ENCODE measurements around the gene FOXB1. TPM values are rescaled to one million over a fixed set of nuclear protein-coding genes. Genes with fewer than 3 reads are reported as not detected.

FOXB1 gene
- total RNA-seq, 1 donor from 2014 or later = not detected

- no peak for DNase-seq
- Mint-ChIP-seq H3K27ac (ENCODE audit: unreplicated experiment) (no peak overlapping the region), H3K9me3 (ENCODE audit: unreplicated experiment) (peaks cover 6% of the 10 kb centered on the region), H3K4me1 (ENCODE audit: low read depth, unreplicated experiment) (peaks cover 14% of the 10 kb centered on the region), H3K36me3 (ENCODE audit: unreplicated experiment) (no peaks in the 10 kb centered on the region), H3K27me3 (ENCODE audit: unreplicated experiment) (peaks cover 46% of the 10 kb centered on the region), H3K4me3 (ENCODE audit: unreplicated experiment) (peak overlapping the region; percentile 36)
- TF ChIP-seq, protein P1, sequence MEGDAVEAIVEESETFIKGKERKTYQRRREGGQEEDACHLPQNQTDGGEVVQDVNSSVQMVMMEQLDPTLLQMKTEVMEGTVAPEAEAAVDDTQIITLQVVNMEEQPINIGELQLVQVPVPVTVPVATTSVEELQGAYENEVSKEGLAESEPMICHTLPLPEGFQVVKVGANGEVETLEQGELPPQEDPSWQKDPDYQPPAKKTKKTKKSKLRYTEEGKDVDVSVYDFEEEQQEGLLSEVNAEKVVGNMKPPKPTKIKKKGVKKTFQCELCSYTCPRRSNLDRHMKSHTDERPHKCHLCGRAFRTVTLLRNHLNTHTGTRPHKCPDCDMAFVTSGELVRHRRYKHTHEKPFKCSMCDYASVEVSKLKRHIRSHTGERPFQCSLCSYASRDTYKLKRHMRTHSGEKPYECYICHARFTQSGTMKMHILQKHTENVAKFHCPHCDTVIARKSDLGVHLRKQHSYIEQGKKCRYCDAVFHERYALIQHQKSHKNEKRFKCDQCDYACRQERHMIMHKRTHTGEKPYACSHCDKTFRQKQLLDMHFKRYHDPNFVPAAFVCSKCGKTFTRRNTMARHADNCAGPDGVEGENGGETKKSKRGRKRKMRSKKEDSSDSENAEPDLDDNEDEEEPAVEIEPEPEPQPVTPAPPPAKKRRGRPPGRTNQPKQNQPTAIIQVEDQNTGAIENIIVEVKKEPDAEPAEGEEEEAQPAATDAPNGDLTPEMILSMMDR (IDR thresholded peaks at IDR 0.05; ENCODE audit: partially characterized antibody, unreplicated experiment) = no peak
Measured at GRCh38 chr15:59998950-59999611, 5.0 kb upstream of the FOXB1 start.

DNA sequence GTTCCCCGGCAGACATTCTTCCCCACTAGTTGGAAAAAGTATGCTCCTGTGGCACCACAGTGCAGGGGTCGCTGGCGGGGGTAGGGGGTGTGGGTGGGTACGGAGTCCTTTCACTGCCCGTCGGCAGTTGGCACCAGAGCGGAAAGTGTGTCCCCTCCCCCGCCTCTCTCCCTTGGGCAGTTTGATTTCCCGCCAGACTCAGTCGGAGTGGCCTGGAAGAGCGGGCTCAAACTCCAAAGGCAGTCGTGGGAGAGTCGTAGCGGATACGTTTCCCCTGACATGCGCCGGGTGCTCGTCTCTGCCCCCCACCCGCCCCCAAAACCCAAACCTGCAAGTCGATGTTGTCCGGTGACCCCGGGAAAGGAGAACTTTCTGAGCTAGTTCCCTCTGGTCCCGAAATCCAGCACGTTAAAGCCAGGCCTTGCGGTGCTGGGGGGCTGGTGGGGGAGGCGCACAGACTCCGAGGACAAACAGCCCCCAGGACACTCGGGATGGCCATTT, 4.4 kb upstream of the FOXB1 start:
- Mint-ChIP-seq H3K4me1 (ENCODE audit: low read depth, unreplicated experiment) (peaks cover 9% of the 10 kb centered on the region), H3K27me3 (ENCODE audit: unreplicated experiment) (peaks cover 44% of the 10 kb centered on the region), H3K36me3 (ENCODE audit: unreplicated experiment) (no peaks in the 10 kb centered on the region), H3K27ac (ENCODE audit: unreplicated experiment) (no peak overlapping the region), H3K9me3 (ENCODE audit: unreplicated experiment) (peaks cover 6% of the 10 kb centered on the region), H3K4me3 (ENCODE audit: unreplicated experiment) (peak overlapping the region; percentile 36)
- TF ChIP-seq, protein P1 (IDR thresholded peaks at IDR 0.05; ENCODE audit: partially characterized antibody, unreplicated experiment) = no peak
- no peak for DNase-seq

DNA sequence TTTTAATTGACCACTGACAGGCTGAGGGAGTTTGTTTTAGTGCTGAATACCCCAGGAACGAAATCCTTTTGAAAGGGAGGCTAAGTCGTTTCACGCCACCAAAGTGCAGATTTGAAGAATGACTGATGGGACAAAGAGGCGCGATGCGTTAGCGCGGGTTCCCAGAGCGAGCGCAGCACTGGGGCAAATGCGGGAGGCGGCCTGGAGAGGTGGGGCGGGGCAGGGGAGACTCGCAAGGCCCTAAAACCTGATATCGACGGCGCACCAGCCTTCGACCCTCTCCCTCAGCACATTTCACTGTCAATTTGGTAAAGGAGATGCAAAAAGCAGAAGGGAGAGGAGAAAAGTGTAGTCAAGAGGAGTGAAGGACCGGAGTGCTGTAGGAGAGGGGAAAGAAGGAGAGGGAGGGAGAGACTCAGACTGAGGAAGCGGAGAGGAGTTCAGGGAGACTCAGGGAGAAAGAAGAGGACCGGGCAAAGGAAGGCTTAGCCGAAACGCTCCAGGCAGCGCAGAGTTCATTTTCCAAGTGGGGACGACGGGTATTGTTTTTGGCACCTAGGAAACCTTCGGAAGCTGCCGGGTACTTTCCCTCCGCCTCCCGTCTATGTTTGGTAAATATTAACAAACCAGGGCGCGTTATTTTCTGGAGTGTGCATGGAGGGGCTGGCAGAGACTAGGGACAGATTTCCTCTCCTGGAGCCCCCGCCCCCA, 3.8 kb upstream of the FOXB1 start:
- H3K27me3 Mint-ChIP-seq (ENCODE audit: unreplicated experiment) = peaks cover 46% of the 10 kb centered on the region
- TF ChIP-seq, protein P1 (IDR thresholded peaks at IDR 0.05; ENCODE audit: partially characterized antibody, unreplicated experiment) = no peak
- H3K4me3 Mint-ChIP-seq (ENCODE audit: unreplicated experiment) = peak overlapping the region; percentile 37
- peaks cover 7% of the 10 kb centered on the region for H3K4me1 Mint-ChIP-seq (ENCODE audit: low read depth, unreplicated experiment)
- peaks cover 6% of the 10 kb centered on the region for H3K9me3 Mint-ChIP-seq (ENCODE audit: unreplicated experiment)
- H3K36me3 Mint-ChIP-seq (ENCODE audit: unreplicated experiment) = no peaks in the 10 kb centered on the region
- no peak overlapping the region for H3K27ac Mint-ChIP-seq (ENCODE audit: unreplicated experiment)
- DNase-seq = peak; percentile 24

DNA sequence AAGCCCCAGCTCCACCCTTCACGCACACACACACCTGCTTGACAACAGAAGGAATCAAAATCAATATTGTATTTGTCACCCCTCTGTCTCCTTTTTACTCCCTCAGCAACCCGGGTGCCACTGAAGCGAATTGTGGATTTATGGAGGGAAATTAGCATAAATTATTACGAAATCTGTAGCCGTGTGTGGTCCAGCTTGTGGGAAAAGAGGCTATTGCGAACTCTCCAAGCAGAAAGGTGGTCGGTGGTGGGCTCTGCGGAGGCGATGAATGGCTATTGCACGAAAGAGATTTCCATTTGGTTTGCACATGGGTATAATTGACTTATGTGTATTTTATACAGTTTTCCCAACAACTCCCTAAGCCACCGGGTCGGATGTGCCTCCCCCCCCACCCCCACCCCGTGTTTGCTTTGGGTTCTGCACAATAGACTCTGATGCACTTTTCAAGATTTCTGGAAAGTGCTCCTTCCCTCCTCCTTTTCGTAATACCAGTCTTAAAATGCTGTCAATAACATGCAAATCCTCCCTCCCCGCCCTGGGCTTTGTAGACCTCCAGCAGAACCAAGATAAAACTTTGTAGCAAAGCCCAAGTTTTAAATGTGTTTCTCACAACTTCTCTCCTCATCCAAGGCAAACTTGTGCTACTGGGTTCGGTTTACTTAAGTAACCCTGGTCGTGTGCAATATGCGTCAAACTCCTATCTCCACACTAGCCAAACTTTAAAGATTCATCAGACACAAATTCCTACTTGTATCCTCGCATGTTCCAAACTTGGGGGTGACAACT, 3.1 kb upstream of the FOXB1 start:
- no peak for DNase-seq
- TF ChIP-seq, protein P1 (IDR thresholded peaks at IDR 0.05; ENCODE audit: partially characterized antibody, unreplicated experiment) = no peak
- H3K36me3 Mint-ChIP-seq (ENCODE audit: unreplicated experiment) = no peaks in the 10 kb centered on the region
- peaks cover 49% of the 10 kb centered on the region for H3K27me3 Mint-ChIP-seq (ENCODE audit: unreplicated experiment)
- peak overlapping the region; percentile 37 for H3K4me3 Mint-ChIP-seq (ENCODE audit: unreplicated experiment)
- H3K4me1 Mint-ChIP-seq (ENCODE audit: low read depth, unreplicated experiment) = peaks cover 10% of the 10 kb centered on the region
- H3K27ac Mint-ChIP-seq (ENCODE audit: unreplicated experiment) = no peak overlapping the region
- H3K9me3 Mint-ChIP-seq (ENCODE audit: unreplicated experiment) = peaks cover 6% of the 10 kb centered on the region

All from glutamatergic neuron (in vitro differentiated cells).